ENCODE measurements around the gene CDHR2. TPM values are rescaled to one million over a fixed set of nuclear protein-coding genes. Genes with fewer than 3 reads are reported as not detected.
"Not testable (repeated sequence)": the region's sequence is repeated elsewhere in the genome, so short reads cannot be mapped to it uniquely, and the experiment has no call there.

The CDHR2 gene
- total RNA-seq, 2 experiments from 2014 or later = 0.23 to 0.47 TPM

DNA sequence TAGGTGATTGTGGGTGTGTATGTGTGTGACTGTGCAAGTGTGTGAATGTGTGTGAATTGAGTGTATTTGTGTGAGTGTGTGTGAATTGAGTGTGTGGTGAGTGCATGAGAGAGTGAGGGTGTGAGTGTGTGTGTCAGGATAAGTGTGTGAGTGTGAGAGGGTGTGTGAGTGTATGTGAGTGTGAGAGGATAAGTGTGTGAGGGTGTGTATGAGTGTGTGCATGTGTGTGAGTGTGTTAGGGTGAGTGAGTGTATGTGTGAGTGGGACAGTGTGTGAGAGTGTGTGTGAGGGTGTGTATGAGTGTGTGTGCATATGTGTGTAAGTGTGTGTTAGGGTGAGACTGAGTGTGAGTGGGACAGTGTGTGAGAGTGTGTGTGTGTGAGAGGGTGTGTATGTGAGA is 39.2 kb downstream of the CDHR2 start:
- TF ChIP-seq, protein P1, sequence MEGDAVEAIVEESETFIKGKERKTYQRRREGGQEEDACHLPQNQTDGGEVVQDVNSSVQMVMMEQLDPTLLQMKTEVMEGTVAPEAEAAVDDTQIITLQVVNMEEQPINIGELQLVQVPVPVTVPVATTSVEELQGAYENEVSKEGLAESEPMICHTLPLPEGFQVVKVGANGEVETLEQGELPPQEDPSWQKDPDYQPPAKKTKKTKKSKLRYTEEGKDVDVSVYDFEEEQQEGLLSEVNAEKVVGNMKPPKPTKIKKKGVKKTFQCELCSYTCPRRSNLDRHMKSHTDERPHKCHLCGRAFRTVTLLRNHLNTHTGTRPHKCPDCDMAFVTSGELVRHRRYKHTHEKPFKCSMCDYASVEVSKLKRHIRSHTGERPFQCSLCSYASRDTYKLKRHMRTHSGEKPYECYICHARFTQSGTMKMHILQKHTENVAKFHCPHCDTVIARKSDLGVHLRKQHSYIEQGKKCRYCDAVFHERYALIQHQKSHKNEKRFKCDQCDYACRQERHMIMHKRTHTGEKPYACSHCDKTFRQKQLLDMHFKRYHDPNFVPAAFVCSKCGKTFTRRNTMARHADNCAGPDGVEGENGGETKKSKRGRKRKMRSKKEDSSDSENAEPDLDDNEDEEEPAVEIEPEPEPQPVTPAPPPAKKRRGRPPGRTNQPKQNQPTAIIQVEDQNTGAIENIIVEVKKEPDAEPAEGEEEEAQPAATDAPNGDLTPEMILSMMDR (IDR thresholded peaks at IDR 0.05) = no peak
- Mint-ChIP-seq H3K36me3 (ENCODE audit: low read depth) (no peaks in the 10 kb centered on the region), H3K9me3 (peaks cover 8% of the 10 kb centered on the region), H3K4me3 (no peak overlapping the region), H3K27ac (no peak overlapping the region), H3K4me1 (ENCODE audit: low read depth) (no peaks in the 10 kb centered on the region), H3K27me3 (no peaks in the 10 kb centered on the region)
- POLR2A ChIA-PET = no interaction called here
- CTCF ChIA-PET = interaction anchor here (1.2 to 1.7 kb wide), 2 partner anchors 14 to 72 kb away, joined by 4 read pairs; no protein-coding TSS in a partner anchor
- ATAC-seq (no peak), DNase-seq (no peak)
- intact Hi-C loops (cut with micrococcal nuclease) = no loop called here

DNA sequence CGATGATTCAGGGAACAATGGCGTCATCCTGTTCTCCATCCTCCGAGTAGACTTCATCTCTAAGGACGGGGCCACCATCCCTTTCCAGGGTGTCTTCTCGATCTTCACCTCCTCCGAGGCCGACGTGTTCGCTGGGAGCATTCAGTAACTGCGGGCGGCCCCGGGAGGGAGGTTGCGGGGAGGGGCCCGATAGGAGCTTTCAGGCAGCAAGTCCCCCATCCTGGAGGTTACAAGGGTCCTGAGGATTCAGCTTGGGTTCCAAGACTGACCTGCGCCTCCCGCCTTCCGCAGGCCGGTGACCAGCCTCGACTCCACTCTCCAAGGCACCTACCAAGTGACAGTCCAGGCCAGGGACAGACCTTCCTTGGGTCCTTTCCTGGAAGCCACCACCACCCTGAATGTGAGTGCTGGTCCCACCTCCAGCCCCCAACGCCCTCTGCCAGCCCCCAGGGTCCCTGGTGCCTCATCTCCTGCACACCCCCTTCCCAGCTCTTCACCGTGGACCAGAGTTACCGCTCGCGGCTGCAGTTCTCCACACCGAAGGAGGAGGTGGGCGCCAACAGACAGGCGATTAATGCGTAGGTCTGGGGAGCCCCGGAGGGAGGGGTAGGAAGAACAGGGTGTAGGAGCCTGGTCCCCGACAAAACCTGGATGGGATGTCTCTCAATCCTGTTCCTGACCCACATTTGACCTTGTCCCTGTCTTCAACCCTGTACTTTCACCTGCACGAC is 40.1 kb downstream of the CDHR2 start:
- H3K27me3 Mint-ChIP-seq = peaks cover 3% of the 10 kb centered on the region
- TF ChIP-seq, protein P1 (IDR thresholded peaks at IDR 0.05) = no peak

DNA sequence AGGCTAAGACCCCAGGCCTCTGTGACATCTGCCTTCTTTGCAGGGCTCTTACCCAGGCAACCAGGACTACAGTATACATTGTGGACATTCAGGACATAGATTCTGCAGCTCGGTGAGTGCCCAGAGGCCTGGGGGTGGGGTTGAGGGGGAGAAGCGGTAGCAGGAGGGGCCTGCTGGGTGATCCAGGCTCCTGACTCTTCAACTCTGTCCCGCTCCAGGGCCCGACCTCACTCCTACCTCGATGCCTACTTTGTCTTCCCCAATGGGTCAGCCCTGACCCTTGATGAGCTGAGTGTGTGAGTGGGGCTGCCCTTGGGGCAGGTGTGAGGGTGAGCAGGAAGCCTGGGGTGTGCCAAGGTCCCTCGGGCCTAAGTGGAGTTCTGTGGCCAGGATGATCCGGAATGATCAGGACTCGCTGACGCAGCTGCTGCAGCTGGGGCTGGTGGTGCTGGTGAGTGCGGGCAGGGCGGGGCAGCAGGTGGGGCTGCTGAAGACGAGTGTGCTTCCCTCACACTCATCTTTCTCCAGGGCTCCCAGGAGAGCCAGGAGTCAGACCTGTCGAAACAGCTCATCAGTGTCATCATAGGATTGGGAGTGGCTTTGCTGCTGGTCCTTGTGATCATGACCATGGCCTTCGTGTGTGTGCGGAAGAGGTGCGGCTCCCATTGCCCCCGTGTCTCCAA is 41.0 kb downstream of the CDHR2 start:
- Mint-ChIP-seq H3K36me3 (ENCODE audit: low read depth) (no peaks in the 10 kb centered on the region), H3K4me1 (ENCODE audit: low read depth) (no peaks in the 10 kb centered on the region), H3K4me3 (no peak overlapping the region), H3K27ac (no peak overlapping the region), H3K9me3 (peaks cover 6% of the 10 kb centered on the region), H3K27me3 (peaks cover 3% of the 10 kb centered on the region)
- ChIA-PET POLR2A (interaction anchor here (1.1 kb wide), 1 partner anchor 40 kb away, joined by 3 read pairs; the partner anchor contains the start of genes EIF4E1B and SNCB), CTCF (interaction anchor here (1.0 kb wide), 1 partner anchor 15 kb away, joined by 3 read pairs; no protein-coding TSS in a partner anchor)
- no peak for DNase-seq
- TF ChIP-seq, protein P1 (IDR thresholded peaks at IDR 0.05) = no peak
- intact Hi-C loops (cut with micrococcal nuclease) = no loop called here
- ATAC-seq = no peak

More for the DNA sequence above, 40.1 kb downstream of the CDHR2 start:
- ChIA-PET POLR2A (no interaction called here), CTCF (no interaction called here)
- H3K36me3 Mint-ChIP-seq (ENCODE audit: low read depth) = no peaks in the 10 kb centered on the region
- H3K4me3 Mint-ChIP-seq = no peak overlapping the region
- no peaks in the 10 kb centered on the region for H3K4me1 Mint-ChIP-seq (ENCODE audit: low read depth)
- H3K9me3 Mint-ChIP-seq = peaks cover 8% of the 10 kb centered on the region
- intact Hi-C loops (cut with micrococcal nuclease) = no loop called here
- no peak overlapping the region for H3K27ac Mint-ChIP-seq
- DNase-seq (no peak), ATAC-seq (no peak)

DNA sequence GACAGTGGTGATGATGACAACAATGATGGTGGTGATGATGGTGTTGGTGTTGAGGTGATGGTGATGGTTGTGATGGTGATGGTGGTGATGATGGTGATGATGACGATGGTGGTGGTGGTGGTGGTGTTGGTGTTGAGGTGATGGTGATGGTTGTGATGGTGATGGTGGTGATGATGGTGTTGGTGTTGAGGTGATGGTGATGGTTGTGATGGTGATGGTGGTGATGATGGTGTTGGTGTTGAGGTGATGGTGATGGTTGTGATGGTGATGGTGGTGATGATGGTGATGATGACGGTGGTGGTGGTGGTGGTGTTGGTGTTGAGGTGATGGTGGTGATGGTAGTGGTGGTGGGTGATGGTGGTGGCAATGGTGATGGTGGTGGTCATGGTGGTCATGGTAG is 42.5 kb downstream of the CDHR2 start:
- H3K36me3 Mint-ChIP-seq (ENCODE audit: low read depth); H3K4me3 Mint-ChIP-seq; H3K4me1 Mint-ChIP-seq (ENCODE audit: low read depth); CTCF ChIA-PET; intact Hi-C loops (cut with micrococcal nuclease); H3K27me3 Mint-ChIP-seq; ATAC-seq; H3K27ac Mint-ChIP-seq; H3K9me3 Mint-ChIP-seq; DNase-seq: not testable (repeated sequence)
- POLR2A ChIA-PET = interaction anchor here (1.1 kb wide), 1 partner anchor 39 kb away, joined by 3 read pairs; the partner anchor contains the start of genes EIF4E1B and SNCB

DNA sequence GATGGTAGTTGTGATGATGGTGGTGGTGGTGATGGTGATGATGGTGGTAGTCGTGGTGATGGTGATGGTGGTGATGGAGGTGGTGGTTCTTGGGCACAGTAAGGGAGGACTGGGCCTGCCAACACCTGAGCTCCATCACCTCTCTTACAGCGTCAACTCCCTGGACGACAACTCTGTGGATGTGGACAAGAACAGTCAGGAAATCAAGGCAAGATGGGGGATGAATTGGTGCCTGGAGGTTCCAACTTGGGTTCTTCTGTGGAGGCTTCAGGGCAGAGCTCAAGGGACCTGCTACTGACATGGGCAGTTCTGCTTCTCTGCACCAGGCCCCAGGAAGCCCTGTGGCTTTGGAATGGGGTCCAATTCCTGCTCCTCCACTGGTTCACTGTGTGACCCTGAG is 43.4 kb downstream of the CDHR2 start:
- CTCF ChIA-PET = no interaction called here
- peaks cover 3% of the 10 kb centered on the region for H3K27me3 Mint-ChIP-seq
- TF ChIP-seq, protein P1 (IDR thresholded peaks at IDR 0.05) = no peak

More for the DNA sequence above, 43.4 kb downstream of the CDHR2 start:
- ATAC-seq = no peak
- Mint-ChIP-seq H3K27ac (no peak overlapping the region), H3K9me3 (no peaks in the 10 kb centered on the region), H3K36me3 (ENCODE audit: low read depth) (no peaks in the 10 kb centered on the region), H3K4me3 (no peak overlapping the region), H3K4me1 (ENCODE audit: low read depth) (peaks cover 8% of the 10 kb centered on the region)
- intact Hi-C loops (cut with micrococcal nuclease) = no loop called here
- POLR2A ChIA-PET = interaction anchor here (1.1 kb wide), 2 partner anchors 9 to 15 kb away, joined by 3 read pairs; no protein-coding TSS in a partner anchor
- no peak for DNase-seq

Data from activated CD8-positive, alpha-beta T cell treated with anti-CD3 and anti-CD28 coated beads for 36 hours (primary cell).